Rectal smooth muscle tissue (tissue), 1 donor: ENCODE results near the gene PKD1L1.

Source experiments
- H3K27ac ChIP-seq: one replicate; pipeline ENCODE4 v1.7.0; 2013; ENCODE audit warnings: low read depth, low read length, inconsistent platforms
- H3K27me3 ChIP-seq: one replicate; pipeline ENCODE4 v1.7.0; 2013; ENCODE audit warnings: low read length; ENCODE audit not compliant: control insufficient read depth, insufficient read depth
- H3K36me3 ChIP-seq: one replicate; pipeline ENCODE4 v1.7.0; 2013; ENCODE audit warnings: low read length; ENCODE audit not compliant: control insufficient read depth, insufficient read depth
- H3K4me1 ChIP-seq: one replicate; pipeline ENCODE4 v1.7.0; 2013; ENCODE audit warnings: low read length; ENCODE audit not compliant: control insufficient read depth, insufficient read depth
- H3K4me3 ChIP-seq: one replicate; pipeline ENCODE4 v1.7.0; 2013; ENCODE audit warnings: low read length
- H3K9ac ChIP-seq: one replicate; pipeline ENCODE4 v1.7.0; 2013; ENCODE audit warnings: low read length

Gene PKD1L1

GRCh38 chr7:47941136-47941844 is 7.0 kb downstream of the PKD1L1 start:
- peak overlapping the region; percentile 21 for H3K27ac ChIP-seq
- no peaks in the 10 kb centered on the region for H3K4me1 ChIP-seq
- no peak overlapping the region for H3K9ac ChIP-seq
- H3K27me3 ChIP-seq: no peaks in the 10 kb centered on the region
- H3K36me3 ChIP-seq: no peaks in the 10 kb centered on the region
- peak overlapping the region; percentile 8 for H3K4me3 ChIP-seq

DNA sequence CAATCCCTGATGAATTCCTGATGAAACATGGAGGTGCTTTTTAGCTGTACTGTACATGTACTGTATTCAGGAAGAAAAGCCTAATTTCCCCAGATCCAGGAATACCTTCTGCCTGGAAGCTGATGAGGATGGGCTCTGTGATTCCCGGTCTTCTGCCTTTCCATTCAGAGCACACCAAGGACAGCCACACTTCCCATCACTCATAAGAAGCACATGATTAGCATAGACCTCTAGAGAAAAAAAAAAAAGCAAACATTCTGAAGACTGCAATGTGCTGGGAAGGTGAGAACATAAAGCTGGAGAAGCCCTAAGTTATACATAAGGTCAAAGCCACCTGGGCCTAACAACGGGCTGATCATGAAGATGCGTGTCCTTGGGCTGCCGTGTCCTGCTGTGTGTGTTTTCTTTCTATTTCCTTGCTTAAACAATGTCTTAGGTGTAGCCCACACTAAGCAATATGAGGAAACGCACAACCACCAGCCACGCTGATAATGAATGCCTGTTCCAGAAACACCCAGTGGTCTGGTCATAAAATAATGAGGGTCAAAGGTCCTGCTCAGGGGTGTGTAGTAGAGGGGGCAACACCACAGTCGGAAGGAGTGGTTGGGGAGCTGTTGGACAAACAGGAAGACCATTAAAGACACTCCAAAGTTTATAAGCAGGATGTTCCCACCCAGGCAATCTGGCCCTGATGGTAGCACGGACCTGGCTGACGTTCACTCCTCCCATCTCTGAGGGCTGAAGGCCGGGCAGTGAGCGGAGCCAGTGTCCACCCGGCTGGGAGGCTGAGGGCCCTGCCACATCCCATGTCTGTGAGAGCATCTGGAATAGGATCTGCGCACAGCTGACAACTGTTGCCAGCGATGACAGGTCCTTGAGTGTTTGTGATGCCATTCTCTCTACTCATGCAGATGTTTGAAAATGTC is 7.9 kb downstream of the PKD1L1 start:
- no peaks in the 10 kb centered on the region for H3K36me3 ChIP-seq
- H3K9ac ChIP-seq: no peak overlapping the region
- H3K4me1 ChIP-seq: no peaks in the 10 kb centered on the region
- no peaks in the 10 kb centered on the region for H3K27me3 ChIP-seq
- H3K27ac ChIP-seq: peak overlapping the region; percentile 21
- no peak overlapping the region for H3K4me3 ChIP-seq

DNA sequence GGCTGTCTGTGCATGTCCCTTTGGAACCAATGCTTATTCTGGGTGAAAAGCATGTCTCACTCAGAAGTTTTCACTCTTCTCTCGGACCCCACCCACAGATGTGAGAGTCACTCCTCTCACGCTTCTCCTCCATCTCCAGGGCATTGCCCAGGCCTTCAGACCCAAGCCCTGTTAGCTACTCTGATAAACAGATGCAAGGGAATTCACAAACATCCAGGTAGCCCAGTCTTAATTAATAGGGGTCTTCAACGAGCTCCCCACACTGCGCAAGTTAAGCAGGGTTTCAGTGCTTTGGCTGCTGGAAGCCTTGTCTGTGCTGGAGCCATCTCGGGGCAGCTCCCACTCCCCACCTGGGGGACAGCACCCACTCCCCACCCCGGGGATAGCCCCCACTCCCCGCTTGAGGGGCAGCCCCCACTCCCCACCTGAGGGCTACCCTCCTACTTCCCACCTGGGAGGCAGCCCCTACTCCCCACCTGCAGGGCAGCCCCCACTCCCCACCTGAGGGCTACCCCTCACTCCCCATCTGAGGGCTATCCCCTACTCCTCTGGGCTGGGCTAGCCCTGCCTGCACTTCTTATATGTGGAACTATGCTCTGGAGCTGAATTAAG is 8.7 kb downstream of the PKD1L1 start:
- Histone ChIP-seq H3K27me3 (no peaks in the 10 kb centered on the region), H3K27ac (no peak overlapping the region), H3K36me3 (no peaks in the 10 kb centered on the region), H3K4me1 (no peaks in the 10 kb centered on the region), H3K4me3 (no peak overlapping the region), H3K9ac (no peak overlapping the region)

- Histone ChIP-seq H3K9ac (no peak overlapping the region), H3K4me3 (no peak overlapping the region), H3K27me3 (no peaks in the 10 kb centered on the region), H3K4me1 (no peaks in the 10 kb centered on the region), H3K36me3 (no peaks in the 10 kb centered on the region), H3K27ac (no peak overlapping the region)
These were observed 9.6 kb downstream of the PKD1L1 start for GRCh38 chr7:47938574-47939165.

DNA sequence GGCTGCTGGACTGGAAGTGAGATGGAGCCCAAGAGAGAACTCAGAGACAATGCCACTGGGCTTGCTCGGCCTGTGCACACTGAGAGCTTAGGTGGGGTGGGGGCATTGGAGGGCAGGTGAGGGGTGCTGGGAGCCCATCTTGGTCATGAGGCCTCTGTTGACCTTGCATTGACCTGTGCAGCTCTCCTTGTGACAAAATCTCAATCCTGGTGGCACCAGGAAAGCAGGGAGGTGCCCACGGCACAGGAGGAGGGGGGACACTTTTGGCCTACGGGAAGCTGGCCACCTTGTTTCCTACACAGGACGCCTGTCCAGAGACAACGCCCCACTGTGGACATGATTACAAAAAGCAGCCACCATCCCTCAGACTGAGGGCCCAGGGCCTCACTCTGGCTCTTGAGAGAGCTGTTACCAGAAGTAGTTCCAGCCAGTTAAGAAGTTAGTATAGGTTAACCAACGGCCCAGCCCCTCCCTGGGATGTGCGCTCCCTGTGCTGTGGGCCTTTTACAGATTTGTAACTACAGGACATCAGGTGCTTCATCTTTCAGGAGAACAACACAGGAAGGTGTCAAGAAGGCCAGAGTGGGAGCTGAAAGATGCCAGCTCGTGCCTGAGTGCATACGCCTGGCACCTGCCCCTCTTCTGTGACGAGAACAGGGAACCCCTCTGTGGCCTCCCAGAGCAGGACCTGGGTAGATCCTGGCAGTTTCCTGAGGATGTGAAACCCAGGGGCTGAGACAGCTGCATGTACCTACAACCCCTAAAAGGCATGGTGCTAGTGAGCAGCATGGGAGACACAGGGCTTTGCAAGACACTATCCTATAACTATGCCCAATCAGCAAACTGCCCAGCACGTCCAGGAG is 10.3 kb downstream of the PKD1L1 start:
- no peaks in the 10 kb centered on the region for H3K27me3 ChIP-seq
- no peak overlapping the region for H3K27ac ChIP-seq
- H3K4me1 ChIP-seq: no peaks in the 10 kb centered on the region
- H3K36me3 ChIP-seq: no peaks in the 10 kb centered on the region
- H3K9ac ChIP-seq: no peak overlapping the region
- no peak overlapping the region for H3K4me3 ChIP-seq

- no peaks in the 10 kb centered on the region for H3K4me1 ChIP-seq
- H3K27ac ChIP-seq: no peak overlapping the region
These were observed 11.1 kb downstream of the PKD1L1 start for GRCh38 chr7:47937065-47937687.

GRCh38 chr7:47936323-47936722 is 11.9 kb downstream of the PKD1L1 start:
- Histone ChIP-seq H3K36me3 (no peaks in the 10 kb centered on the region), H3K4me3 (no peak overlapping the region), H3K4me1 (no peaks in the 10 kb centered on the region), H3K9ac (no peak overlapping the region), H3K27me3 (no peaks in the 10 kb centered on the region), H3K27ac (no peak overlapping the region)

More at GRCh38 chr7:47937065-47937687, 11.1 kb downstream of the PKD1L1 start:
- H3K4me3 ChIP-seq: no peak overlapping the region
- H3K9ac ChIP-seq: no peak overlapping the region
- H3K27me3 ChIP-seq: no peaks in the 10 kb centered on the region
- H3K36me3 ChIP-seq: no peaks in the 10 kb centered on the region

GRCh38 chr7:47935336-47935735 is 12.9 kb downstream of the PKD1L1 start:
- Histone ChIP-seq H3K27ac (no peak overlapping the region), H3K27me3 (no peaks in the 10 kb centered on the region), H3K36me3 (no peaks in the 10 kb centered on the region), H3K4me3 (no peak overlapping the region), H3K9ac (no peak overlapping the region), H3K4me1 (no peaks in the 10 kb centered on the region)

- Histone ChIP-seq H3K9ac (no peak overlapping the region), H3K27ac (no peak overlapping the region), H3K4me3 (no peak overlapping the region), H3K36me3 (no peaks in the 10 kb centered on the region), H3K4me1 (no peaks in the 10 kb centered on the region), H3K27me3 (no peaks in the 10 kb centered on the region)
These were observed 13.4 kb downstream of the PKD1L1 start for GRCh38 chr7:47934831-47935230.

GRCh38 chr7:47933215-47933614 is 15.1 kb downstream of the PKD1L1 start:
- H3K27ac ChIP-seq: no peak overlapping the region
- no peak overlapping the region for H3K4me3 ChIP-seq
- no peaks in the 10 kb centered on the region for H3K4me1 ChIP-seq
- no peaks in the 10 kb centered on the region for H3K36me3 ChIP-seq
- H3K9ac ChIP-seq: no peak overlapping the region
- H3K27me3 ChIP-seq: no peaks in the 10 kb centered on the region

DNA sequence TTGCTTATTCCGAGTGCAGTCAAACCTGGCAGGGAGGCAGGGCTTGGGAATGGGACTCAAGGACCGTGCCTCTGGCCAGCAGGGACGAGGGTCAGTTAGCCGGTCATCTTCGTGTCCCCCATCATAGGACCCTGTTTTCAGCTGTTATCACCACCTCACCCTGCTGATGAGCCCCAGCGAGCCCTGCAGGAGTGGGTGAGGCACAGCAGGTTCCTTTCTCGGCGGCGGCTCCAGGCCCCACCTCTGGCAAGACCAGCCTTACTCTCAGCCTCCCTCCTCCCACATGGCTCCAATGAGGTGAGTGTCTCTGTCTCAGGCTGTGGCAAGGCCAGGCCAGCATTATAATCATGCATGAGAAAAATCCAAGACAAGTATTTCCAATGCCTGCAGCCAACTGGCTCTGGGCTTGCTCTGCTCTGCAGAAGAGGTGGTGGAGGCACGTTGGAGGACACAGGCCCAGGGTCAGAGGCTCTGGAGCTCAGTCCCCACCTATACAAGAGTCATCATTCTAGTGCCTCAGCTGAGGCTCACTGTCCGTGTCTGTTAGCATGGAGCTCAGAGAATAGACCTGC is 15.7 kb downstream of the PKD1L1 start:
- Histone ChIP-seq H3K9ac (no peak overlapping the region), H3K4me1 (no peaks in the 10 kb centered on the region), H3K27me3 (no peaks in the 10 kb centered on the region), H3K27ac (no peak overlapping the region), H3K36me3 (no peaks in the 10 kb centered on the region), H3K4me3 (no peak overlapping the region)
